Stimulated activated CD4-positive, alpha-beta T cell treated with anti-CD3 and anti-CD28 coated beads, Interleukin-1b, Interleukin-23, amount 100 ng/mL, for 1 hour (primary cell): ENCODE results near the gene ETV6.

ENCODE experiments used
- DNase-seq, 2 donors: peaks; one replicate each; pipeline ENCODE4 v3.0.0-alpha.2; 2020; ENCODE audit warnings: low read depth in 2 of 2

ETV6 gene

GRCh38 chr12:11798856-11799501, 149.5 kb downstream of the ETV6 start:
- no peak for DNase-seq

- DNase-seq = no peak
Observed at GRCh38 chr12:11799502-11799873, 150.0 kb downstream of the ETV6 start.

DNA sequence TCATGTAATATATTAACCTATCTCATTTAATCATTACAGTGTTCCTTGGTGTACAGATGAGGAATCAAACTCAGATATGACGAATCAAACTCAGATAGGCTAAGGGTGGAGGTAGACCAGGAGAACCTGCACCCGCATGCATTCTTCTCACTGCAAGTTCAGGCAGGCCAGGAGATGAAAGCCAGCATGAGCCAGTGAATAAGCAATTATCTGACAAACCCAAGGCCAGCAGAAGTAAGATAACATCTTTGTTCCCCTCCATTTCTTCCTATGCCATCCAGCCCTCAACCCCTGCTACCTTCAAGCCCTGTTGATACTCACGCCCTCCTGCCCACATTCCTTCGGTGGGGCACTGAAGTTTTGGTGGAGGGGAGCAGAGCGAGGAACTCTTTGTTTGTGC, 152.2 kb downstream of the ETV6 start:
- no peak for DNase-seq

DNA sequence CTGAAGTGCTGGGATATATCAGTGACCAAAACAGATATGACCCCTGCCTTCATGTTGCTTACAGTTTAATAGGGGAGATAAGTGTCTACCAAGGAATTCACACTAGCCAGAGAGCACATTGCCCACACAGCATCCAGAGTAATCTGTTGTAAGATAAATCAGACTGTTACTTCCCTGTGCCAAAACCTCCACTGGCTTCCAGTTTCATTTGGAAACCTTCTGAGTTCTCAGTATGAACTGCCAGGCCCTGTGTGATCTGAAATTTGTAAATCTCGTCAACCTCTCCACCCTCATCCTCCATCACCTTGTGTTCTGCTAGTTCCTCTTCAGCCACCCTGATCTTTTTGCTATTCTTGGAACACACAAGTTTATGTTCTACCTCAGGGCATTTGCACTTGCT, 154.7 kb downstream of the ETV6 start:
- no peak for DNase-seq

GRCh38 chr12:11805043-11805442, 155.6 kb downstream of the ETV6 start:
- no peak for DNase-seq

DNA sequence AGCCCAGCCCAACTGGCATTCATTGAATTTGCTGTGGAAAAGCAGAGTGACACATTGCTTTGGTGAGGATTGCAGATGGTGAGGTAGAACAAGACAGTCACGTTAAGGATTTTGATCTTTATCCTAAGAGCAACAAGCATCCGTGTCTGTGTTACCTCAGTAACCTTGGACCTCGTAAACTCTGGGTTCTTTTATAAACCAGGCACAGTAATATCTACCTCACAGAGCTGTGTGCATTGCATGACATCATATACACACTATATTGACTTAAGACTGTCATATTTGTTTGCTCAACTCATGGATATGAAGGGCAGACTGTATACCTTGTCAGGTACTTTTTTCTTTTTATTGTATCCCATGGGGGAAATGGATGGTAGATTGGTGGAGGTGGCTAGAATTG, 156.2 kb downstream of the ETV6 start:
- no peak for DNase-seq

DNA sequence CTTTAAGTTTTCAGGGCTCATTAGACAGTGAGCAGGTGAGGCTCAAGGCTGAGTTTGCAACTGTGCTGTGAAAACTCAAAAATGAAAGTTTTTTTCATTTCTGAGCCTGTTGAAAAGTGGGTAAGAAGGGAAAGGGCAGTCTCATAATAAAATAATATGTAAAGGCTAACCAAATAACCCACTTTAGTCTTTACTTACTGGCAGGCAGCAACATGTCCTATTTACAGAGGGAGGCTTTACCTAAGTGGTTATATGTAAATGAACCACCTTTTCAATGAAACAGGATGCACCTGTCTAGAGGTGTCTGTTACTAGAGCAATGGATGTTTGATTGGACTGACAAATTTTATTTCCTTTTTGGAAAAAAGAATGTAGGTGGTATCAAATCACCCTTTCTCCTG, 158.0 kb downstream of the ETV6 start:
- DNase-seq = no peak

GRCh38 chr12:11808931-11809330, 159.5 kb downstream of the ETV6 start:
- no peak for DNase-seq

- DNase-seq = no peak
Observed at GRCh38 chr12:11810206-11810545, 160.7 kb downstream of the ETV6 start.

DNA sequence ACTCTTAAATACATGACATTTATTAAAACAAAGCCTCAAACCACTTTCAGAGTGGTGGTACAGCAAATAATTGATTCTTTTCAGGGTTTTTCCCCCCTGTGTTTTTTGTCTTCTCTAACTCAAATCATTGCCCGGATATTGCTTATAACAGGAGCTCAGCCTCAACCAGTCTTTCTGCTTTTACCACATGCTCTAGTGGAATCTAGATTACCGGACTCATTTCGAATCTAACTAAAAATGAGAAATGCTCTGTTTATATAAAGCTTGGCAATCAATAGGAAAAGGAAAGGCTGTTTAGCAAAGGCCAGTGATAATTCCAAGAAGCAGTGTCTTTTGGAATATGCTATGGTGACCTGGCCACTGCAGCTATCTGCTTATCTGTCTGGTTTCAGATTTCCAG, 161.5 kb downstream of the ETV6 start:
- no peak for DNase-seq

- DNase-seq = no peak
Observed at GRCh38 chr12:11812241-11812585, 162.7 kb downstream of the ETV6 start.

- DNase-seq = no peak
Observed at GRCh38 chr12:11812586-11813437, 163.3 kb downstream of the ETV6 start.

GRCh38 chr12:11813438-11813813, 164.0 kb downstream of the ETV6 start:
- DNase-seq = no peak

- DNase-seq = no peak
Observed at GRCh38 chr12:11814374-11814773, 164.9 kb downstream of the ETV6 start.

GRCh38 chr12:11815397-11815796, 165.9 kb downstream of the ETV6 start:
- no peak for DNase-seq

GRCh38 chr12:11819643-11820042, 170.2 kb downstream of the ETV6 start:
- no peak for DNase-seq

DNA sequence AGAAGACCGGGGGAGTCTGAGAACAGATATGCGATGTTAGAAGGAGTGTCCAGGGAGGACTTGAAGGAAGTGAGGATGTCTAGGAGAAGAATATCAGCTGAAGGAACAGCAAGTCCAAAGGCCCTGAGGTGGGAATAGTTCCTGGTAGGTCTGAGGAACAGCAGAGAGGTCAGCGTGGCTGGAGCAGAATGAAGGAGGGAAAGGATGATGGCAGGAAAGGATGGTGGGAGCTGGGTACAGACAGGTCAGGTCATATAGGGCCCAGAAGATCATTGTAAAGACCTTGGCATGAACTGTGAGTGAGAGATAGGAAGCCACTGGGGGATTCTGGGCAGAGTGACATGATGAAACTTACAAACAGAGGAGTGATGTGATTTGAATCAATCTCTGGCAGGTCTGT, 171.0 kb downstream of the ETV6 start:
- no peak for DNase-seq

GRCh38 chr12:11821386-11822080, 172.1 kb downstream of the ETV6 start:
- DNase-seq = no peak

DNA sequence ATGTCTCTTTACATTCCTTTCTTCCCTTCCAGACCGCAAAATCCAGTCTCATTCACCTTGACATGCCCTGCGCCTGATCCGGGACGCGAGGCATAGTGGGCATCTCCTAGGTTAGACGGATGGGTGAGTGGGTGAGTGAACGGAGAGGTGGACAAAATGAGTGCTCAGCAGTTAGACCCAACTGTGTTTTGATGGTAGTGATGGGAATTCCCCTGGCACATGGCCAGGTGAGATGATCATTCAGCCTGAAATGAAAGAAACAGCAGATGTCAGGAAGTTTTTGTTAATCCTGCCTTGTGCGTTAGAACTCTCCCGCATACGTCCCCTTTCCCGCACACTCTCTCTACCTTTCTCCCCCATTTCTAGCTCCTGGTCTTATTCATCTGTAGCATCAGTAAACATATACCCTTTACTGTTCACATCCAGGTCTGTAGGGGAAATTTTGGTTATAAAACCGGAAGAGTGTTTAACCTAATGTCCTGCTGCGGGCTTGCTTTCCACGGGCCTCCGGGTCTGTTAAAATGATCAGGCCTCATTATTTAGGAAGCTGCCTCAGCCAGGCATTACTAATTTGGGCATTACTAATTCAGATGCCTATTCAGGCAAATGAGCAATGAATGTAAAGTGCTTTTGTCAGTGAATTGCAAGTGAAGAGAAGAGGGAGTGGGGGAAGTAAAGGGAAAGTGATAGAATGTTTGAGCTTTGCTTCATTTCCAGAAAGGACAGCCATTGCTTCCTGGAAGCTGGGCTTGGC, 172.8 kb downstream of the ETV6 start:
- peak in 1 of 2 donors; percentile 50 for DNase-seq

DNA sequence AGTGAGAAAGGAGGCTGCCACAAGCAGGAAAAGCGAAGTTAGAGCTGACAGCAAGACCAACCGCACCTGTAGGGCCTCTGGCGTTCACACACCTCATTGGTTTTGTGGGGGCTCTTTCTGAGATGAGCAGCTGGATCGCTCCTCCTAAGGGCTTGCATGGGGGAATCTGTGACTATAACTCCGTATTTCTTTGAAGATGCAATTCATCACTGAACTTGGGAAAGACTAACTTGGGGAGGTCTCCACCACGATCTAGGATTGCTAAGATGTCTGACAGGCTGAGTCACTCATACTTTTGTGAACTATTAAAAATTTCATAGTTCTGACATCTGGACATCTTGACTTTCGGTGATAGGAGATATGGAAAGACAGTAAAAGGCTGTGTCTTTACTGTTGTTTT, 173.6 kb downstream of the ETV6 start:
- no peak for DNase-seq

GRCh38 chr12:11823593-11823992, 174.1 kb downstream of the ETV6 start:
- DNase-seq = no peak

DNA sequence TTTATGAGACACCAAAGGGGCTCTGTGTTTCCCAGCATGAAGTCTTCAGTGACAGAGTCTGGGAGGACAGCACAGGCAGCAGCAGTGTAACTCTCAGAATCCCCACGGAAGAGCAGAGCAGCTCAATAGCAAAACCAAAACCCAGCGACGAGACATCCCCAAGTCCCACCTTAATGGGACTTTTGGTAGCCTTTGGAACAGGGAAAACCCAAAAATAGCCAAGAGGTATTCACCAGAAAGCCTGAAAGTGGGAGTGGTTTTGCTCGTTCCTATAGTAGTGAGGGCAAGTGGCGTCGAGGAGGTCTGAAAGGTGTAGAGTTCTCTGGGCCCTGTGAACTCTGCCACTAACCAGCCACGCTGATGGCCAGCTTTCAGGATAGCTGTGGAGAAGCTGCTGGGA, 174.6 kb downstream of the ETV6 start:
- no peak for DNase-seq
